PC-3 (cell line): ENCODE measurements around the gene IARS2. TPM values are rescaled to one million over a fixed set of nuclear protein-coding genes. Genes with fewer than 3 reads are reported as not detected.

ENCODE experiments used
- ATAC-seq: fragments of 200-7000 bp; cut with Tn5 transposase; 2 replicates; pipeline ENCODE4 v1.9.1; 2020; ENCODE audit warnings: mild to moderate bottlenecking, moderate library complexity
- BruUV-seq: library from RNA; stranded (reverse); fragments of 400-500 nt; replicated peaks from 2 replicates; lab custom pipeline; 2021; lab: Mats Ljungman, UMichigan
- CTCF ChIA-PET: fragments of 300-600 bp; sonication (Branson Sonifier 250); formaldehyde crosslinking; loops from one replicate; lab custom pipeline; 2022; ENCODE audit warnings: antibody characterized with exemption; lab: Charles Lee
- POLR2A ChIA-PET: fragments of 300-600 bp; sonication (Branson Sonifier 250); formaldehyde crosslinking; loops from one replicate; lab custom pipeline; 2022; ENCODE audit warnings: antibody characterized with exemption; ENCODE audit not compliant: unreplicated experiment; lab: Charles Lee
- DNase-seq: peaks from one replicate; pipeline ENCODE4 v3.0.0-alpha.2; 2015
- H2AFZ ChIP-seq: fragments of 300-600 bp; sonication (generic); 2 replicates; pipeline ENCODE4 v1.6.0; 2016; ENCODE audit warnings: antibody characterized with exemption, low read length
- H3F3A ChIP-seq: fragments of 300-600 bp; sonication (generic); one replicate; pipeline ENCODE4 v1.6.0; 2017; ENCODE audit warnings: antibody characterized with exemption, low read length, control low read depth, mild to moderate bottlenecking; ENCODE audit not compliant: unreplicated experiment
- H3K27ac ChIP-seq: fragments of 300-600 bp; sonication (generic); 2 replicates; pipeline ENCODE4 v1.5.1; 2016; ENCODE audit warnings: mild to moderate bottlenecking, low read length
- H3K27me3 ChIP-seq: fragments of 300-600 bp; sonication (generic); 2 replicates; pipeline ENCODE4 v1.6.1; 2016; ENCODE audit warnings: low read length, mixed read lengths
- H3K36me3 ChIP-seq: fragments of 300-600 bp; sonication (generic); 2 replicates; pipeline ENCODE4 v1.6.1; 2016; ENCODE audit warnings: low read depth, mixed run types, low read length, mixed read lengths
- H3K4me1 ChIP-seq: fragments of 300-600 bp; sonication (generic); 2 replicates; pipeline ENCODE4 v1.5.1; 2016; ENCODE audit warnings: low read length; ENCODE audit not compliant: insufficient read depth
- H3K4me2 ChIP-seq: fragments of 300-600 bp; sonication (generic); 2 replicates; pipeline ENCODE4 v1.6.0; 2016; ENCODE audit warnings: low read length
- H3K4me3 ChIP-seq: fragments of 300-600 bp; sonication (generic); 2 replicates; pipeline ENCODE4 v1.5.1; 2016; ENCODE audit warnings: mild to moderate bottlenecking, low read length, mixed read lengths
- H3K79me2 ChIP-seq: fragments of 300-600 bp; sonication (generic); 2 replicates; pipeline ENCODE4 v1.6.1; 2017; ENCODE audit warnings: low read length, mixed read lengths
- H3K9ac ChIP-seq: fragments of 300-600 bp; sonication (generic); 2 replicates; pipeline ENCODE4 v1.6.0; 2016; ENCODE audit warnings: mild to moderate bottlenecking, low read length
- H3K9me2 ChIP-seq: fragments of 300-600 bp; sonication (generic); replicated peaks from 2 replicates; pipeline ENCODE4 v1.6.1; 2016; ENCODE audit warnings: mixed run types, low read length, mixed read lengths
- H3K9me3 ChIP-seq: fragments of 300-600 bp; sonication (generic); 2 replicates; pipeline ENCODE4 v1.6.1; 2016; ENCODE audit warnings: low read length, mixed read lengths
- H4K20me1 ChIP-seq: fragments of 300-600 bp; sonication (generic); 2 replicates; pipeline ENCODE4 v1.6.1; 2016; ENCODE audit warnings: low read length, mixed read lengths
- CTCF ChIP-seq: fragments of 300-600 bp; sonication (generic); conservative IDR thresholded peaks from 2 replicates; pipeline ENCODE4 v1.5.1; 2017; ENCODE audit warnings: antibody characterized with exemption, low read depth, mild to moderate bottlenecking, low read length
- EZH2 ChIP-seq: fragments of 300-600 bp; sonication (generic); IDR thresholded peaks from one replicate; pipeline ENCODE4 v1.6.1; 2017; ENCODE audit warnings: antibody characterized with exemption, mild to moderate bottlenecking, low read length; ENCODE audit not compliant: unreplicated experiment
- EZH2phosphoT487 ChIP-seq: fragments of 300-600 bp; sonication (generic); IDR thresholded peaks from 2 replicates; pipeline ENCODE4 v1.6.1; 2018; ENCODE audit warnings: mild to moderate bottlenecking, antibody characterized with exemption, low read length, borderline replicate concordance
- intact Hi-C: fragments of 100-400 bp; cut with micrococcal nuclease; formaldehyde crosslinking; loops from 2 replicates; pipeline ENCODE4 v1.9.0; 2023
- total RNA-seq: library from RNA; depleted of rRNA; stranded (reverse); fragments of >200 nt; gene quantifications from 2 replicates; pipeline ENCODE4 v1.2.3, GENCODE V29; 2014

IARS2 gene
- total RNA-seq, 1 experiment from 2014 or later: 152 TPM

DNA sequence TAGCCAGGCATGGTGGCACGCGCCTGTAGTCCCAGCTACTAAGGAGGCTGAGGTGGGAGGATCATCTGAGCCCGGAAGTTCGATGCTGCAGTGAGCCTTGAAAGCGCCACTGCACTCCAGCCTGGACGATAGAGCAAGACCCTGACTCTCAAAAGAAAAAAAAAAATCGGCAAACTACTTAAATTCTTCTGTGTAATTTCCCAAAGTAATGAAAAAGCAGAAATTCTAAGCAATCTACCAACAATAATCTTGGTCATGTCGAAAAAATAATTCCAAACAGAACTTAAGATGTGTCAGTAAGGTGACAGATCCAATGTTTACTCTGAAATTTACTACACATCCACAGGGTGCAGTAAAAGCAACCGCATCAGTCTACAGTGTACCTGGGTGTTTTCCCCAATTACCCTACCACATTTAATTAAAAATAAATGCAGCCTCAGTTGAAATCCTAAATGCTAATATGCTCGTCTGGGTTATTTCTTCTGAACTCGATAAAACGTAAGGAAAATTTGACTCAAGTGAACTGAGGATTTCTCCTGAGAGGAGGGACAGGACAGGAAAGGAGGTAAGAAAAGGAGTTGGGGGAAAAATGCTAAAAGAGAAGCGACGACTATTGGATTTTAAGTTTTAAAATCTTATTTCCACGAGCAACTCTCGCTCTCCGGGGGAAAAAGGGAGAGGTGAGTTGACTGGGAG lies 48.4 kb upstream of the IARS2 start:
- peak; percentile 54 for DNase-seq
- Histone ChIP-seq H3K4me2 (peak overlapping the region; percentile 79), H3K4me3 (peak overlapping the region; percentile 81), H3F3A (no peaks in the 10 kb centered on the region), H3K9me2 (no peaks in the 10 kb centered on the region), H3K27ac (peak overlapping the region; percentile 36), H3K79me2 (peaks cover 55% of the 10 kb centered on the region), H2AFZ (peak overlapping the region; percentile 89), H3K9me3 (no peaks in the 10 kb centered on the region), H3K27me3 (no peaks in the 10 kb centered on the region), H3K36me3 (peaks cover 3% of the 10 kb centered on the region; the same call in 1 of the 2 replicates), H3K9ac (peak overlapping the region; percentile 76), H3K4me1 (peaks cover 20% of the 10 kb centered on the region), H4K20me1 (peaks cover 13% of the 10 kb centered on the region; the same call in 1 of the 2 replicates)
- ChIA-PET CTCF (no interaction called here), POLR2A (interaction anchor here (0.6 kb wide), 1 partner anchor 171 kb away, joined by 3 read pairs; no protein-coding TSS in a partner anchor)
- no peak for TF ChIP-seq CTCF
- TF ChIP-seq EZH2phosphoT487: no peak
- no peak for TF ChIP-seq EZH2
- peak; percentile 52 for ATAC-seq
- BruUV-seq: no TSS peak
- intact Hi-C loops: loop anchor here (1.0 kb wide), 2 partner anchors 44 to 49 kb away; partner anchors contain the start of genes BPNT1 and IARS2

DNA sequence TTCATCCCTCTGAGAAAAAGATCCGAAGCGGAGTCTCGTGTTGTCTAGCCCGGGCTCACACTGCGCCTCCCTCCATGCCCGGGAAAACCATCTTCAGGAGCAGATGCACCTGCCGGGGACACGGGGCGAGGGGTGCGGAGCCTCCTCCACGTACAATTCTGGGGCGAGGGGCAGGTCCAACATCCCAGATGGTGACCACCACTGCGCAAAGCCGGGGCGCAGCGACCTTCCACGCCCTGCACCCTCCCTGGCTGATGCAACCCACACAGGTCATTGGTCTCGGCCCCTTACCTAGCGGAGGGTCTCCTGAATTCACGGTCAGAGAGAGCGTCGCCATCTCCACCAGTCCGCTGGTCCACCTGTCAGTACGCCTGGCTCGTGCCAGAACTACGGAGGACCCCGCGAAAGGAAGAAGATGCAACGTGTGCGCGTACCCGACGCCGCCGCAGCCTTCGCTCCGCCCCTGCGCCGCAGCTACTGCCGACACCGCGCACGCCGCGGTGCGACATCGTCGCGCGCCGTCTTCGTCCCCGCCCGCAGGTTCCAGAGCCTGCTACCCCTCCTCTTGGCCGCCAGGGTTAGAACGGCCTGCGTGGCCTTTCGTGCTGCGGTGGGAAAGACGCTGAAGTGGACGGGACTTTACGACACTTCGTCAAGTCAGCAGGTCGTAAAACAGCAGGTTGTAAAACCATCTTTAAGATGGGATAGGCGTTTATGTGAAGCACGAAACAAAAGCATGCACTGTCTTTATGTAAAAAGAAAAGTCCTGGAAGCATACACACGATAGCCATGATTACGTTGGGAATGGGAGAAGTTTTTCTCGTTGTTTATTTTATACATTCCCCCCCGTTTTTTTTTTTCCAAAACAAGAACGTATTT lies 47.6 kb upstream of the IARS2 start, which contains the start of gene EPRS1:
EPRS1 (minus strand) TSS at position 454 of the 879 bp plus-strand sequence; CDS start at position 337, 117 bp downstream.
- Histone ChIP-seq H3K4me1 (peaks cover 20% of the 10 kb centered on the region), H2AFZ (peak within 1 kb of the TSS; percentile 89), H3K9me2 (no peaks in the 10 kb centered on the region), H3K4me3 (peak within 1 kb of the TSS; percentile 81), H3K79me2 (peaks cover 49% of the 10 kb centered on the region), H3K27ac (peak within 1 kb of the TSS; percentile 62), H3K27me3 (no peaks in the 10 kb centered on the region), H3K36me3 (peaks cover 3% of the 10 kb centered on the region; the same call in 1 of the 2 replicates), H3K9ac (peak within 1 kb of the TSS; percentile 76), H4K20me1 (peaks cover 13% of the 10 kb centered on the region; the same call in 1 of the 2 replicates), H3K4me2 (peak within 1 kb of the TSS; percentile 79), H3K9me3 (no peaks in the 10 kb centered on the region), H3F3A (no peaks in the 10 kb centered on the region)
- TSS peak; percentile 60 for BruUV-seq
- DNase-seq: peak; percentile 100
- peak; percentile 96 for ATAC-seq
- POLR2A ChIA-PET: interaction anchor here (0.6 kb wide), 1 partner anchor 170 kb away, joined by 3 read pairs; no protein-coding TSS in a partner anchor
- no peak for TF ChIP-seq EZH2
- TF ChIP-seq EZH2phosphoT487: no peak
- peak; percentile 58 for TF ChIP-seq CTCF
- intact Hi-C loops: loop anchor here (1.0 kb wide), 2 partner anchors 43 to 48 kb away; partner anchors contain the start of genes BPNT1 and IARS2
- CTCF ChIA-PET: no interaction called here
